Gastrocnemius medialis (tissue), 4 donors: ENCODE results near the gene EIF2A. TPM values are rescaled to one million over a fixed set of nuclear protein-coding genes. Genes with fewer than 3 reads are reported as not detected.

Experiments used
- ATAC-seq, 2 donors: fragments of 150-250 bp; one replicate each; pipeline ENCODE4 v1.9.1; 2016
- DNase-seq, 2 donors: peaks; one replicate each; pipeline ENCODE4 v3.0.0-alpha.2; 2019
- H3K27ac ChIP-seq, 4 donors: fragments of 200-600 bp; sonication (generic); 1 replicate in 1 of 4; 2 replicates in 3 of 4; pipeline ENCODE4 v1.5.1; 2016 to 2018; ENCODE audit warnings: mild to moderate bottlenecking in 2 of 4, moderate library complexity in 1 of 4
- H3K27me3 ChIP-seq, 3 donors: fragments of 200-600 bp; sonication (generic) in 2 of 3; 1 replicate in 1 of 3; 2 replicates in 2 of 3; pipeline versions ENCODE4 v1.5.1 to v1.6.0; 2016 to 2019; ENCODE audit warnings: mild to moderate bottlenecking in 1 of 3, moderate library complexity in 1 of 3
- H3K36me3 ChIP-seq, 2 donors: fragments of 200-600 bp; sonication (generic) in 1 of 2; one replicate each; pipeline ENCODE4 v1.5.1; 2017 to 2018
- H3K4me1 ChIP-seq, 2 donors: fragments of 200-600 bp; sonication (generic) in 1 of 2; one replicate each; pipeline ENCODE4 v1.5.1; 2016 to 2017; ENCODE audit warnings: mild to moderate bottlenecking in 2 of 2
- H3K4me3 ChIP-seq, 4 donors: fragments of 200-600 bp; sonication (generic) in 3 of 4; 1 replicate in 1 of 4; 2 replicates in 3 of 4; pipeline ENCODE4 v1.5.1; 2016 to 2019; ENCODE audit warnings: mild to moderate bottlenecking in 2 of 4
- H3K9me3 ChIP-seq, 3 donors: fragments of 200-600 bp; sonication (generic) in 2 of 3; 1 replicate in 1 of 3; 2 replicates in 2 of 3; pipeline ENCODE4 v1.5.1; 2016 to 2019
- CTCF ChIP-seq, 5 experiments: fragments of 450-650 bp in 3 of 5; fragments of 200-600 bp in 2 of 5; sonication (generic) in 2 of 5; IDR thresholded peaks in 4 of 5; conservative IDR thresholded peaks in 1 of 5; 1 replicate in 4 of 5; 2 replicates in 1 of 5; pipeline ENCODE4 v1.5.1; 2016 to 2019; ENCODE audit warnings: antibody characterized with exemption in 5 of 5, mild to moderate bottlenecking in 3 of 5, moderate library complexity in 3 of 5
- POLR2A ChIP-seq, 2 donors: fragments of 450-650 bp; IDR thresholded peaks; one replicate each; pipeline ENCODE4 v1.6.1; 2017; ENCODE audit warnings: antibody characterized with exemption in 2 of 2, mild to moderate bottlenecking in 2 of 2, moderate library complexity in 2 of 2
- in situ Hi-C, 4 donors: fragments of 200-750 bp; cut with MboI; loops; one replicate each; pipeline versions ENCODE4 v1.15.0 to v1.8.0; 2017; ENCODE audit warnings: low sequenced_read_pairs in 4 of 4
- intact Hi-C: fragments of 100-400 bp; cut with DNase I; formaldehyde crosslinking; loops from one replicate; pipeline ENCODE4 v1.15.1; 2023; ENCODE audit warnings: low total_unique reads
- total RNA-seq, 4 donors: library from RNA; depleted of rRNA; stranded (reverse); fragments of >200 nt; gene quantifications; one replicate each; pipeline versions ENCODE4 v1.1.0 to v1.2.3, GENCODE V29; 2016

Gene EIF2A
- total RNA-seq, 4 donors from 2014 or later, result 150 to 168 (median 163) TPM

- no peak overlapping the region for H3K4me3 ChIP-seq
- TF ChIP-seq CTCF (IDR thresholded peaks at IDR 0.05 in 4 of 5, conservative IDR thresholded peaks at IDR 0.05 in 1 of 5) (no peak), POLR2A (IDR thresholded peaks at IDR 0.05) (no peak)
- in situ Hi-C loops, result loop anchor here in 1 of 4 donors (25.0 kb wide), 1 partner anchor 228 kb away; no protein-coding TSS in a partner anchor
- H3K27me3 ChIP-seq, result no peaks in the 10 kb centered on the region
- DNase-seq, result no peak
- H3K4me1 ChIP-seq, result no peaks in the 10 kb centered on the region
- intact Hi-C loops, result no loop called here
- H3K9me3 ChIP-seq, result no peaks in the 10 kb centered on the region
- H3K36me3 ChIP-seq, result no peaks in the 10 kb centered on the region
- H3K27ac ChIP-seq, result no peak overlapping the region
- ATAC-seq, result no peak
Measured at GRCh38 chr3:150515210-150515609, 31.4 kb upstream of the EIF2A start.

DNA sequence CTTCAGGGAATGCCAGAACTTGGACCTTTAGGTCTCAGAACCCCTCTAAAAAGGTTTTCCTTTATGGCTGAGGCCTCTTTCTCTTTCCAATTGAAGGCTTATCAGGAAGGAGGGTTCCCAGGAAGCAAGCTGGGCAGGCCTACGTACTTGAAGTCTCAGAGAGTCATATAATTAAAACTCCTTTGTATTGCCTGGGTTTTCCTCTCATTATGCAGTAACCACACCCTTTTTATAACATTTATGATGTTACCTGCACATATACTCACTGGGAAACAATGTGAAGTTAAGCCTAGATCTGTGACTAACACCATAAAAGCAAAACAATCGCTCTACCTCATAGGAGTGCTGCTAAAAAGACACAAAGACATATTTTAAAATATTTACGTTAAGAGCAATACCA, 27.6 kb upstream of the EIF2A start:
- intact Hi-C loops, result no loop called here
- no peaks in the 10 kb centered on the region for H3K36me3 ChIP-seq
- in situ Hi-C loops, result loop anchor here in 1 of 4 donors (25.0 kb wide), 1 partner anchor 232 kb away; no protein-coding TSS in a partner anchor
- no peak overlapping the region for H3K4me3 ChIP-seq
- H3K27ac ChIP-seq, result no peak overlapping the region
- no peaks in the 10 kb centered on the region for H3K4me1 ChIP-seq
- ATAC-seq (no peak), DNase-seq (no peak)
- TF ChIP-seq POLR2A (IDR thresholded peaks at IDR 0.05), result no peak
- no peak for TF ChIP-seq CTCF (IDR thresholded peaks at IDR 0.05 in 4 of 5, conservative IDR thresholded peaks at IDR 0.05 in 1 of 5)
- no peaks in the 10 kb centered on the region for H3K9me3 ChIP-seq
- H3K27me3 ChIP-seq, result no peaks in the 10 kb centered on the region

GRCh38 chr3:150520408-150520807, 26.2 kb upstream of the EIF2A start:
- Histone ChIP-seq H3K36me3 (no peaks in the 10 kb centered on the region), H3K27me3 (no peaks in the 10 kb centered on the region), H3K27ac (no peak overlapping the region), H3K4me3 (no peak overlapping the region), H3K9me3 (no peaks in the 10 kb centered on the region), H3K4me1 (no peaks in the 10 kb centered on the region)
- intact Hi-C loops (no loop called here), in situ Hi-C loops (loop anchor here in 1 of 4 donors (25.0 kb wide), 1 partner anchor 233 kb away; no protein-coding TSS in a partner anchor)
- no peak for TF ChIP-seq CTCF (IDR thresholded peaks at IDR 0.05 in 4 of 5, conservative IDR thresholded peaks at IDR 0.05 in 1 of 5)
- no peak for TF ChIP-seq POLR2A (IDR thresholded peaks at IDR 0.05)
- DNase-seq (no peak), ATAC-seq (no peak)

GRCh38 chr3:150521463-150521862, 25.1 kb upstream of the EIF2A start:
- H3K27ac ChIP-seq, result no peak overlapping the region
- no peak overlapping the region for H3K4me3 ChIP-seq
- ATAC-seq (no peak), DNase-seq (no peak)
- in situ Hi-C loops (loop anchor here in 1 of 4 donors (25.0 kb wide), 1 partner anchor 234 kb away; no protein-coding TSS in a partner anchor), intact Hi-C loops (no loop called here)
- TF ChIP-seq POLR2A (IDR thresholded peaks at IDR 0.05), result no peak
- TF ChIP-seq CTCF (IDR thresholded peaks at IDR 0.05 in 4 of 5, conservative IDR thresholded peaks at IDR 0.05 in 1 of 5), result no peak
- no peaks in the 10 kb centered on the region for H3K36me3 ChIP-seq
- no peaks in the 10 kb centered on the region for H3K4me1 ChIP-seq
- H3K9me3 ChIP-seq, result no peaks in the 10 kb centered on the region
- H3K27me3 ChIP-seq, result no peaks in the 10 kb centered on the region

GRCh38 chr3:150523538-150523937, 23.0 kb upstream of the EIF2A start:
- no peaks in the 10 kb centered on the region for H3K36me3 ChIP-seq
- TF ChIP-seq POLR2A (IDR thresholded peaks at IDR 0.05) (no peak), CTCF (IDR thresholded peaks at IDR 0.05 in 4 of 5, conservative IDR thresholded peaks at IDR 0.05 in 1 of 5) (no peak)
- intact Hi-C loops, result no loop called here
- DNase-seq (no peak), ATAC-seq (no peak)
- no peak overlapping the region for H3K27ac ChIP-seq
- no peaks in the 10 kb centered on the region for H3K4me1 ChIP-seq
- H3K27me3 ChIP-seq, result no peaks in the 10 kb centered on the region
- no peak overlapping the region for H3K4me3 ChIP-seq
- in situ Hi-C loops, result loop anchor here in 1 of 4 donors (25.0 kb wide), 1 partner anchor 236 kb away; no protein-coding TSS in a partner anchor
- H3K9me3 ChIP-seq, result no peaks in the 10 kb centered on the region
